ENCODE data around the gene ARSG.

Gene ARSG

DNA sequence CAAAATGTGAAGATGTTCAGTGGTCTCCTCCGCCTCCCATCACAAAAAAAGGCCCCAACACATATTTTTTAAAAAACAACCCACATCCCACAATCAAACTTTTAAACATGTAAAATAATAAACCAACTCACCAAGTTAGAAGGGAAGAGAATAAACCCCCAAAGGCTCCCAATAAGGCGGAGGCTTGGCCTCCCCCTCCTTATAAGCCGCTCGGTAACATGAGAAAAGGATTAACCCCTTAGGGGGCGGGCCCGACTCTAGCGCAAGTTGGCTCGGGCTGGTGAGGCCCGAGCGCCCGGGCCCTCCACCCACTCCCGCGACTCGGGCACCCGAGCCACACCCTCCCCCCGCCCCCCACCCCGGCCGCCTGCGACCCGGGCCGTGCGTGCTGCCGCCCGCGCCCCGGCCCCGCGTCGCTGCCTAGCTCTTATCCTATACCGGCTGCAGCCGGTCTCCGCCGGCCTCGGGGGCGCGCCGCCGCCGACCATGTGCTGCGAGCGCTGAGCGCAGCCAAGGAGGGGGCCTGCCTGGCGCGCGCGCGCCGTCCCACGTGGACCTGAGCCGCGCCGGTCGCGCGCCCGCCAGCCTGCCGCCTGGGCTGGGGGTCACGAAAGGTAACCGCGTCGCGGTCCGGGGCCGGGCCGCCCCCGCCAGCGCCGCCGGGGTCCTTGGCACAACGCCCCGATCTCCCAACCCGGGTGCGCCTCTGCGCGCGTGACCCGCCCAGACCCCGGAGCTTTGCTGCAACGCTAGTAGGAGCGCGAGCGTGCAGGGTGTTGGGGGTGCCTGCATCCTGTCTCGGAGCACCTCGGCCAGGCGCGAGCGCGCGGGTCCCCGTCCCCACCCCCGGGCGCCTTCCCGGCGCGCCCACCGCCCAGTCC, at the start of gene ARSG, which contains the start of gene SLC16A6:
Gene ARSG (plus strand): TSS at position 541 of the 881 bp plus-strand sequence. CDS start 15,999 bp downstream, outside the sequence.
Gene SLC16A6 (minus strand): TSS at position 173 of the 881 bp plus-strand sequence. CDS start 12,807 bp downstream, outside the sequence.
- peak within 1 kb of the TSS; percentile 71 for H3K4me3 ChIP-seq (ENCODE audit: control insufficient read depth, low read depth, low read length)
- TF ChIP-seq, protein P1, sequence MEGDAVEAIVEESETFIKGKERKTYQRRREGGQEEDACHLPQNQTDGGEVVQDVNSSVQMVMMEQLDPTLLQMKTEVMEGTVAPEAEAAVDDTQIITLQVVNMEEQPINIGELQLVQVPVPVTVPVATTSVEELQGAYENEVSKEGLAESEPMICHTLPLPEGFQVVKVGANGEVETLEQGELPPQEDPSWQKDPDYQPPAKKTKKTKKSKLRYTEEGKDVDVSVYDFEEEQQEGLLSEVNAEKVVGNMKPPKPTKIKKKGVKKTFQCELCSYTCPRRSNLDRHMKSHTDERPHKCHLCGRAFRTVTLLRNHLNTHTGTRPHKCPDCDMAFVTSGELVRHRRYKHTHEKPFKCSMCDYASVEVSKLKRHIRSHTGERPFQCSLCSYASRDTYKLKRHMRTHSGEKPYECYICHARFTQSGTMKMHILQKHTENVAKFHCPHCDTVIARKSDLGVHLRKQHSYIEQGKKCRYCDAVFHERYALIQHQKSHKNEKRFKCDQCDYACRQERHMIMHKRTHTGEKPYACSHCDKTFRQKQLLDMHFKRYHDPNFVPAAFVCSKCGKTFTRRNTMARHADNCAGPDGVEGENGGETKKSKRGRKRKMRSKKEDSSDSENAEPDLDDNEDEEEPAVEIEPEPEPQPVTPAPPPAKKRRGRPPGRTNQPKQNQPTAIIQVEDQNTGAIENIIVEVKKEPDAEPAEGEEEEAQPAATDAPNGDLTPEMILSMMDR (IDR thresholded peaks at IDR 0.05; ENCODE audit: control insufficient read depth, insufficient read depth, low read depth, low read length, missing control alignments) = no peak
- DNase-seq (ENCODE audit: low read depth) = no peak

DNA sequence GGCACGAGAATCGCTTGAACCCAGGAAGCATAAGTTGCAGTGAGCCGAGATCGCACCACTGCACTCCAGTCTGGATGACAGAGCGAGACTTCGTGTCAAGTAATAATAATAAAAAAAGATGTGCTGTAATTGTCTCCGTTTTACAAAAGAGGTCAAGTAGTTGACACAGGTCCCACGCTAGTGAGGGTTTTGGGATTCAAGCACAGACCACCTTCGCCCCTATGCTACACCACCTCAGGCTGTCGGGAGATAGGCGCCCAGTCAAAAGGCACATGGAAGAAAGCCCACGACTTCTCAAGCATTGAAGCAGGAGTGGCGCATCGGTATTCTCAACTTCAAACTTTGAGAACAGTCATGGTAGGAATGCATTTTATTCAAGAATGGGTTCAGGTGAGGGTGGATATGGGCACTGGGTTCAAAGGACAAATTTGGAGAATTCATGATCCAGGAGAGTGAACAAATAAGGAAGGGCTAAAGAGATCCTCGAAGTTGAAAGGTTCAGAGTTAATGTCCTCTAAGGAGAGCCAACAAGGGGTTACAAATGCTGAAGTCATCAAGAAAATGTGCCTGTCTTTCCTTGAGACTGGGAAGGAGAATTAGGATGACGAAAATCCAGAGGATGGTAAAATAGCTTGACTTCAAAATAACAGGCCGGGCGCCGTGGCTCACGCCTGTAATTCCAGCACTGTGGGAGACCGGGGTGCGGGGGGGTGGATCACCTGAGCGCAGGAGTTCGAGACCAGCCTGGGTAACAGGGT, 44.8 kb upstream of the ARSG start:
- TF ChIP-seq, protein P1 (IDR thresholded peaks at IDR 0.05; ENCODE audit: control insufficient read depth, insufficient read depth, low read depth, low read length, missing control alignments) = no peak
- H3K4me3 ChIP-seq (ENCODE audit: control insufficient read depth, low read depth, low read length) = no peak overlapping the region; the same call in 1 of the 2 replicates
- no peak for DNase-seq (ENCODE audit: low read depth)

DNA sequence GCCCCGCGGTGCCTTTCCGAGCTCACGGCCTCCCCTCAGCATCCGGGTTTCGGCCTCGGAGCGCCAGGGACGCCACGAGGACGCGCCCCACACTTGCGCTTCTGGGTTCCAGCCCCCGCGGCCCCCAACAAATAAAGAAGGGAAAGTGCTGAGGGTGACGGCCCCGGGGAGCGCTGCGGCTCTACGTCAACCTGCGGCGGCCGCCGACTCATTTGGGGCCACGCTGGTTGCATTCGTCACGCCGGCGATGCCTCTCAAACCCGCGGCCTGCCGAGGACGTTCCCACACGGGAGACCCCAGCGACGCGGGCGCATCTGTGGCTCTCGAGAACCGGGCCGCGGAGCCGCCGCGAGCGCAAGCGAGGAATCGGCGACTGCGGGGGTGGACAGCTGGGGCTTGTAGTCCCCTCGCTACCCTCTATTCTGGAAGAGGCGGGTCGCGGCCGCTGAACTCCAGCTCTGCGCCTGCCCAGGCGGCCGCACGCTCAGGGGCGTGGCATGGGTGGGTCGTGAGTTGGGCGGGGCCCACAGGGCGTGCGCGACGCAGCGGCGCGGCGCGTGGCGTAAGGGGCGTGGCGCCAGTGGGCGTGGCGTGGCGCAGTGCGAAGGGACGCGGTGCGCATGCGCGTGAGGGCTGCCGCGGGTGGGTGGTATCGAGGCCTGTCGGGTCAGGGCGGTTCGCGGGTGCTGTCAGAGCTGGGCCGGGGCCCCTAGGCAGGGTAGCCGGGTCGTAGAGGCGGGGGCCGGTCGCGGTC, 43.7 kb upstream of the ARSG start, which contains the start of gene AMZ2:
Gene AMZ2 (plus strand): TSS at position 599 of the 754 bp plus-strand sequence. CDS start 2,145 bp downstream, outside the sequence.
- DNase-seq (ENCODE audit: low read depth) = peak; percentile 64
- TF ChIP-seq, protein P1 (IDR thresholded peaks at IDR 0.05; ENCODE audit: control insufficient read depth, insufficient read depth, low read depth, low read length, missing control alignments) = no peak
- H3K4me3 ChIP-seq (ENCODE audit: control insufficient read depth, low read depth, low read length) = peak within 1 kb of the TSS; percentile 93

DNA sequence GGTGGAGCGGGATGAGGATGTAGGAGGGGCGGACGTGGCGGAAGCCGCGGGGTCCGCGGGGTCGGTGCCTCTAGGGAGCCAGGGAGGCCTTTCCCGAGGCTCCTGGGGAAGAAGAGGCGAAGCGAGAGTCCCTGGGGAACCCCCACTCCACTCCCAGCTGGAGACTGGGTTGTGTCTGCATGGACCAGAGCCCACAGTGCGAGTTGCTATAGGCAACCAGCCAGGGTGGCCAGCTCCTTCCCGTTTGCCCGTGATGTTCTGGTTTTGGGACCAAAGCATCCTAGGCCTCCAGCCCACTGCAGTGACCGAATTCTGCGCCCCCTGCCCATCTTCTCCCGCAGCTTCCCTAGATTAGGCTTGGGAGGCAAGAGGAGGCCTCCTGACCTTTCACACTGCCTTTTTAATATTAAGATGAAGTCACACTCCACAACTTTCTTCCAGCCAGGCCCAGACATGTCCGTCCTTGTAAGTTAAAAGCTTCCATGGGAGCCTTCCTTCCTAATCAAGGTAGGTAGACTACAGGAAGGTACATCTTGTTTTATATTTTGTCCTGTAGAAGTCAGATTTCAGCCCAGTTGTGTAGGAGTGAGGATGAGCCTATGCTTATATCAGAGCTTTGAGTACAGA, 43.0 kb upstream of the ARSG start:
- H3K4me3 ChIP-seq (ENCODE audit: control insufficient read depth, low read depth, low read length) = peak overlapping the region; percentile 93
- TF ChIP-seq, protein P1 (IDR thresholded peaks at IDR 0.05; ENCODE audit: control insufficient read depth, insufficient read depth, low read depth, low read length, missing control alignments) = no peak
- DNase-seq (ENCODE audit: low read depth) = peak; percentile 32

DNA sequence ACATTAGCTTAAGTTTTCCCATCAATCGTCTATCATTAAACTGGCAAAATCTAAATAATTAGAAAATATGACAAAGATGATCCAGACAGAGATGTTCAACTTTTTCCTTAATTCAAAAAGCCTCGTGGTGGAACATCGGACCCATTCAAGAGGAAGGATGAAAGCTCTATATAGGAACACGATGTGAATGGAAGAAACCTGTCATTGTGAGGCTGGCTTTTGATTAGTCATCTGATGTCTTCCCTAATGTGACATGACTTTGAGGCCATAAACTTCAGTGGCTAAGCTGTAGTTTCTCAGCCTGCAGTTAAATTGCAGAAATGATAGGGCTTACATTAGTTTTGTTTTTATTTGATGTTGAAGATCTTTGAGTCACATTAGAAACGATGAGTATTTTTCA, 42.4 kb upstream of the ARSG start:
- no peak overlapping the region for H3K4me3 ChIP-seq (ENCODE audit: control insufficient read depth, low read depth, low read length)
- TF ChIP-seq, protein P1 (IDR thresholded peaks at IDR 0.05; ENCODE audit: control insufficient read depth, insufficient read depth, low read depth, low read length, missing control alignments) = no peak
- DNase-seq (ENCODE audit: low read depth) = no peak

All from AG09309 (cell line).